Stimulated activated memory B cell treated with anti-CD40 and anti-IgM and Interleukin-4, amounts not matched to agents 10 μg/mL and 1 μg/mL and 100 μg/mL, for 72 hours (primary cell): Measurements from ENCODE around the gene ZNF646.
A peak's percentile ranks its signal among the peaks of the same experiment; 100 is the strongest.

Source experiments
- ATAC-seq: fragments of 150-1000 bp; cut with Tn5 transposase; 2 replicates; pipeline ENCODE4 v1.10.0; 2021
- H3K27ac Mint-ChIP-seq: one replicate; pipeline ENCODE4 v1.8.0; 2022; ENCODE audit warnings: mild to moderate bottlenecking, mixed read lengths
- H3K27me3 Mint-ChIP-seq: one replicate; pipeline ENCODE4 v1.8.0; 2022; ENCODE audit warnings: mixed read lengths
- H3K36me3 Mint-ChIP-seq: one replicate; pipeline ENCODE4 v1.8.0; 2022; ENCODE audit warnings: mixed read lengths
- H3K4me1 Mint-ChIP-seq: one replicate; pipeline ENCODE4 v1.8.0; 2022; ENCODE audit warnings: mixed read lengths
- H3K4me3 Mint-ChIP-seq: one replicate; pipeline ENCODE4 v1.8.0; 2022; ENCODE audit warnings: mild to moderate bottlenecking, moderate library complexity, mixed read lengths
- H3K9me3 Mint-ChIP-seq: one replicate; pipeline ENCODE4 v1.8.0; 2022; ENCODE audit warnings: mixed read lengths

Gene ZNF646

GRCh38 chr16:31052114-31052513, 22.1 kb upstream of the ZNF646 start:
- Mint-ChIP-seq H3K27ac (no peak overlapping the region), H3K9me3 (no peaks in the 10 kb centered on the region), H3K27me3 (no peaks in the 10 kb centered on the region), H3K4me3 (no peak overlapping the region), H3K4me1 (no peaks in the 10 kb centered on the region), H3K36me3 (peaks cover 10% of the 10 kb centered on the region)
- ATAC-seq, result no peak

- Mint-ChIP-seq H3K27ac (no peak overlapping the region), H3K36me3 (peaks cover 14% of the 10 kb centered on the region), H3K9me3 (no peaks in the 10 kb centered on the region), H3K4me3 (no peak overlapping the region), H3K4me1 (no peaks in the 10 kb centered on the region), H3K27me3 (no peaks in the 10 kb centered on the region)
- no peak for ATAC-seq
These were observed 18.6 kb upstream of the ZNF646 start for GRCh38 chr16:31055613-31056012.

GRCh38 chr16:31061126-31061812, 13.0 kb upstream of the ZNF646 start:
- H3K9me3 Mint-ChIP-seq, result no peaks in the 10 kb centered on the region
- H3K27ac Mint-ChIP-seq, result no peak overlapping the region
- H3K36me3 Mint-ChIP-seq, result peaks cover 39% of the 10 kb centered on the region
- ATAC-seq, result no peak
- H3K4me3 Mint-ChIP-seq, result no peak overlapping the region
- H3K27me3 Mint-ChIP-seq, result no peaks in the 10 kb centered on the region
- H3K4me1 Mint-ChIP-seq, result no peaks in the 10 kb centered on the region

GRCh38 chr16:31061813-31062440, 12.3 kb upstream of the ZNF646 start:
- H3K9me3 Mint-ChIP-seq, result no peaks in the 10 kb centered on the region
- H3K36me3 Mint-ChIP-seq, result peaks cover 37% of the 10 kb centered on the region
- no peaks in the 10 kb centered on the region for H3K27me3 Mint-ChIP-seq
- H3K27ac Mint-ChIP-seq, result no peak overlapping the region
- no peak for ATAC-seq
- H3K4me3 Mint-ChIP-seq, result no peak overlapping the region
- no peaks in the 10 kb centered on the region for H3K4me1 Mint-ChIP-seq

GRCh38 chr16:31063495-31063842, 10.8 kb upstream of the ZNF646 start:
- Mint-ChIP-seq H3K27ac (no peak overlapping the region), H3K4me3 (no peak overlapping the region)

GRCh38 chr16:31063843-31064611, 10.2 kb upstream of the ZNF646 start:
- H3K9me3 Mint-ChIP-seq, result no peaks in the 10 kb centered on the region
- peaks cover 37% of the 10 kb centered on the region for H3K36me3 Mint-ChIP-seq
- H3K4me1 Mint-ChIP-seq, result peaks cover 13% of the 10 kb centered on the region
- no peak overlapping the region for H3K4me3 Mint-ChIP-seq
- no peaks in the 10 kb centered on the region for H3K27me3 Mint-ChIP-seq
- no peak for ATAC-seq
- no peak overlapping the region for H3K27ac Mint-ChIP-seq

More at GRCh38 chr16:31063495-31063842, 10.8 kb upstream of the ZNF646 start:
- no peak for ATAC-seq
- H3K9me3 Mint-ChIP-seq, result no peaks in the 10 kb centered on the region
- no peaks in the 10 kb centered on the region for H3K27me3 Mint-ChIP-seq
- peaks cover 37% of the 10 kb centered on the region for H3K36me3 Mint-ChIP-seq
- H3K4me1 Mint-ChIP-seq, result peaks cover 8% of the 10 kb centered on the region

GRCh38 chr16:31064882-31065461, 9.2 kb upstream of the ZNF646 start:
- Mint-ChIP-seq H3K27me3 (no peaks in the 10 kb centered on the region), H3K27ac (peak overlapping the region; percentile 13), H3K4me1 (peaks cover 19% of the 10 kb centered on the region), H3K4me3 (no peak overlapping the region), H3K36me3 (peaks cover 37% of the 10 kb centered on the region), H3K9me3 (no peaks in the 10 kb centered on the region)
- ATAC-seq, result no peak

GRCh38 chr16:31067342-31067741, 6.9 kb upstream of the ZNF646 start:
- no peaks in the 10 kb centered on the region for H3K9me3 Mint-ChIP-seq
- peak overlapping the region; percentile 71 for H3K27ac Mint-ChIP-seq
- H3K4me3 Mint-ChIP-seq, result no peak overlapping the region
- H3K4me1 Mint-ChIP-seq, result peaks cover 28% of the 10 kb centered on the region
- no peak for ATAC-seq
- no peaks in the 10 kb centered on the region for H3K27me3 Mint-ChIP-seq
- H3K36me3 Mint-ChIP-seq, result peaks cover 21% of the 10 kb centered on the region

- Mint-ChIP-seq H3K9me3 (no peaks in the 10 kb centered on the region), H3K27ac (peak overlapping the region; percentile 90), H3K4me1 (peaks cover 50% of the 10 kb centered on the region), H3K36me3 (peaks cover 15% of the 10 kb centered on the region), H3K27me3 (no peaks in the 10 kb centered on the region), H3K4me3 (peak overlapping the region; percentile 89)
- ATAC-seq, result no peak
These were observed 2.4 kb upstream of the ZNF646 start for GRCh38 chr16:31071861-31072260.

GRCh38 chr16:31072540-31073141, 1.6 kb upstream of the ZNF646 start:
- Mint-ChIP-seq H3K4me1 (peaks cover 49% of the 10 kb centered on the region), H3K9me3 (no peaks in the 10 kb centered on the region), H3K4me3 (peak overlapping the region; percentile 89), H3K36me3 (peaks cover 18% of the 10 kb centered on the region), H3K27ac (peak overlapping the region; percentile 90), H3K27me3 (no peaks in the 10 kb centered on the region)
- ATAC-seq, result peak; percentile 0

- Mint-ChIP-seq H3K27ac (peak overlapping the region; percentile 90), H3K36me3 (peaks cover 25% of the 10 kb centered on the region), H3K9me3 (no peaks in the 10 kb centered on the region), H3K4me1 (peaks cover 51% of the 10 kb centered on the region), H3K4me3 (peak overlapping the region; percentile 89), H3K27me3 (no peaks in the 10 kb centered on the region)
- ATAC-seq, result peak; percentile 80
These were observed 866 bp upstream of the ZNF646 start for GRCh38 chr16:31073142-31073969.

GRCh38 chr16:31074814-31075183, 577 bp downstream of the ZNF646 start:
- Mint-ChIP-seq H3K9me3 (no peaks in the 10 kb centered on the region), H3K27me3 (no peaks in the 10 kb centered on the region), H3K27ac (peak overlapping the region; percentile 90), H3K4me1 (peaks cover 53% of the 10 kb centered on the region), H3K36me3 (peaks cover 33% of the 10 kb centered on the region), H3K4me3 (peak overlapping the region; percentile 89)
- no peak for ATAC-seq

- no peak overlapping the region for H3K4me3 Mint-ChIP-seq
- H3K36me3 Mint-ChIP-seq, result peaks cover 39% of the 10 kb centered on the region
- no peak overlapping the region for H3K27ac Mint-ChIP-seq
- no peaks in the 10 kb centered on the region for H3K9me3 Mint-ChIP-seq
- H3K27me3 Mint-ChIP-seq, result no peaks in the 10 kb centered on the region
- no peak for ATAC-seq
- peaks cover 65% of the 10 kb centered on the region for H3K4me1 Mint-ChIP-seq
These were observed 2.1 kb downstream of the ZNF646 start for GRCh38 chr16:31076319-31076718.

- Mint-ChIP-seq H3K36me3 (peaks cover 42% of the 10 kb centered on the region), H3K4me1 (peaks cover 66% of the 10 kb centered on the region), H3K9me3 (no peaks in the 10 kb centered on the region), H3K4me3 (no peak overlapping the region), H3K27me3 (no peaks in the 10 kb centered on the region), H3K27ac (no peak overlapping the region)
- no peak for ATAC-seq
These were observed 2.8 kb downstream of the ZNF646 start for GRCh38 chr16:31077024-31077423.
